ENCODE measurements around the gene LAMA3.

- no peak for TF ChIP-seq CTCF (IDR thresholded peaks at IDR 0.05)
- TF ChIP-seq POLR2AphosphoS5 (IDR thresholded peaks at IDR 0.05; ENCODE audit: insufficient read depth in 1 of 2, low read depth in 1 of 2): no peak
- TF ChIP-seq POLR2A (IDR thresholded peaks at IDR 0.05): no peak
Measured at GRCh38 chr18:23745366-23745765, 56.1 kb downstream of the LAMA3 start.
